Renal cortical epithelial cell (primary cell): ENCODE results near the gene PHGDH. TPM values are rescaled to one million over a fixed set of nuclear protein-coding genes. Genes with fewer than 3 reads are reported as not detected.
"Not testable (repeated sequence)": the region's sequence is repeated elsewhere in the genome, so short reads cannot be mapped to it uniquely, and the experiment has no call there.

ENCODE experiments used
- DNase-seq: peaks from one replicate; pipeline ENCODE4 v3.0.0-alpha.2; 2011; ENCODE audit warnings: low read depth
- total RNA-seq: library from RNA; depleted of rRNA; stranded (reverse); fragments of >200 nt; gene quantifications from 2 replicates; pipeline ENCODE4 v1.2.3, GENCODE V29; 2014

The PHGDH gene
- 24.7 and 33.1 TPM in 2 replicates for total RNA-seq

GRCh38 chr1:119711804-119712341 is at the start of gene PHGDH:
Gene PHGDH (plus strand): TSS chr1:119711934. CDS start chr1:119712023, 89 bp downstream.
- peak; percentile 79 for DNase-seq

GRCh38 chr1:119662034-119662437 is 49.7 kb upstream of the PHGDH start:
- DNase-seq, result no peak

- no peak for DNase-seq
Observed at GRCh38 chr1:119664067-119664466, 47.7 kb upstream of the PHGDH start.

GRCh38 chr1:119667173-119667572 is 44.6 kb upstream of the PHGDH start:
- DNase-seq, result no peak

GRCh38 chr1:119670898-119671297 is 40.8 kb upstream of the PHGDH start:
- no peak for DNase-seq

GRCh38 chr1:119673171-119673940 is 38.4 kb upstream of the PHGDH start:
- no peak for DNase-seq

GRCh38 chr1:119674111-119674526 is 37.6 kb upstream of the PHGDH start:
- DNase-seq, result peak; percentile 78

GRCh38 chr1:119674835-119675289 is 36.9 kb upstream of the PHGDH start:
- DNase-seq, result peak; percentile 79

GRCh38 chr1:119675349-119676345 is 36.1 kb upstream of the PHGDH start:
- peak; percentile 86 for DNase-seq

- no peak for DNase-seq
Observed at GRCh38 chr1:119676571-119677206, 35.0 kb upstream of the PHGDH start.

- DNase-seq, result no peak
Observed at GRCh38 chr1:119679223-119679622, 32.5 kb upstream of the PHGDH start.

- no peak for DNase-seq
Observed at GRCh38 chr1:119680193-119680592, 31.5 kb upstream of the PHGDH start.

- DNase-seq, result no peak
Observed at GRCh38 chr1:119680723-119681122, 31.0 kb upstream of the PHGDH start.

GRCh38 chr1:119681560-119681959 is 30.2 kb upstream of the PHGDH start:
- DNase-seq, result no peak

- DNase-seq, result no peak
Observed at GRCh38 chr1:119682141-119682540, 29.6 kb upstream of the PHGDH start.

GRCh38 chr1:119683893-119684292 is 27.8 kb upstream of the PHGDH start:
- no peak for DNase-seq

GRCh38 chr1:119686661-119687060 is 25.1 kb upstream of the PHGDH start:
- peak; percentile 57 for DNase-seq

GRCh38 chr1:119687434-119688079 is 24.2 kb upstream of the PHGDH start:
- DNase-seq, result no peak

- DNase-seq, result no peak
Observed at GRCh38 chr1:119688810-119689209, 22.9 kb upstream of the PHGDH start.

- no peak for DNase-seq
Observed at GRCh38 chr1:119689511-119689910, 22.2 kb upstream of the PHGDH start.

- not testable (repeated sequence) for DNase-seq
Observed at GRCh38 chr1:119696863-119697262, 14.9 kb upstream of the PHGDH start.
